CD14-positive monocyte (primary cell): ENCODE results near the gene DHODH. TPM values are rescaled to one million over a fixed set of nuclear protein-coding genes. Genes with fewer than 3 reads are reported as not detected.
A peak's percentile ranks its signal among the peaks of the same experiment; 100 is the strongest.

Experiments used
- DNase-seq, 3 donors: peaks; one replicate each; pipeline ENCODE4 v3.0.0-alpha.2; 2011 to 2022
- H2AFZ ChIP-seq: 2 replicates; pipeline ENCODE4 v1.6.0; 2012; ENCODE audit warnings: mild to moderate bottlenecking, low read depth, low read length, inconsistent platforms; ENCODE audit not compliant: insufficient read depth, poor library complexity, severe bottlenecking
- H3K27ac ChIP-seq, 2 donors: 1 replicate in 1 of 2; 2 replicates in 1 of 2; pipeline ENCODE4 v1.5.1; 2012 to 2013; ENCODE audit warnings: low read length in 2 of 2, control low read depth in 1 of 2, inconsistent platforms in 1 of 2, low read depth in 1 of 2, mild to moderate bottlenecking in 1 of 2
- H3K27me3 ChIP-seq, 2 donors: one replicate each; pipeline versions ENCODE4 v1.6.0 to v1.6.1; 2011 to 2013; ENCODE audit warnings: low read length in 2 of 2; ENCODE audit not compliant: control insufficient read depth in 2 of 2, insufficient read depth in 2 of 2
- H3K36me3 ChIP-seq, 2 donors: replicated peaks in 1 of 2; 1 replicate in 1 of 2; 2 replicates in 1 of 2; pipeline versions ENCODE4 v1.5.1 to v1.6.1; 2012 to 2013; ENCODE audit warnings: low read length in 2 of 2, control low read depth in 1 of 2, inconsistent platforms in 1 of 2, mild to moderate bottlenecking in 1 of 2; ENCODE audit not compliant: insufficient read depth in 2 of 2, control insufficient read depth in 1 of 2
- H3K4me1 ChIP-seq, 2 donors: 1 replicate in 1 of 2; 2 replicates in 1 of 2; pipeline versions ENCODE4 v1.5.1 to v1.6.1; 2012 to 2013; ENCODE audit warnings: low read length in 2 of 2, control low read depth in 1 of 2, inconsistent platforms in 1 of 2, mild to moderate bottlenecking in 1 of 2, moderate library complexity in 1 of 2; ENCODE audit not compliant: insufficient read depth in 2 of 2, control insufficient read depth in 1 of 2
- H3K4me2 ChIP-seq: replicated peaks from 2 replicates; pipeline ENCODE3; 2012; ENCODE audit warnings: low read length, moderate library complexity, mild to moderate bottlenecking; ENCODE audit not compliant: poor library complexity, severe bottlenecking; ENCODE audit errors: extremely low read depth
- H3K4me3 ChIP-seq, 3 experiments: fragments of 200-600 bp in 1 of 3; sonication (generic) in 1 of 3; replicated peaks in 1 of 3; 1 replicate in 2 of 3; 2 replicates in 1 of 3; pipeline ENCODE4 v1.5.1; 2011 to 2013; ENCODE audit warnings: low read length in 3 of 3, mild to moderate bottlenecking in 3 of 3, control low read depth in 2 of 3, low read depth in 2 of 3, inconsistent platforms in 1 of 3, moderate library complexity in 1 of 3
- H3K79me2 ChIP-seq: 2 replicates; pipeline ENCODE4 v1.6.0; 2012; ENCODE audit warnings: mild to moderate bottlenecking, control low read depth, inconsistent platforms, low read length, moderate library complexity; ENCODE audit not compliant: insufficient read depth
- H3K9ac ChIP-seq: 2 replicates; pipeline ENCODE4 v1.6.0; 2017; ENCODE audit warnings: low read length, mild to moderate bottlenecking; ENCODE audit not compliant: insufficient read depth, poor library complexity, severe bottlenecking
- H3K9me3 ChIP-seq, 2 donors: replicated peaks in 1 of 2; 1 replicate in 1 of 2; 2 replicates in 1 of 2; pipeline versions ENCODE4 v1.5.1 to v1.6.1; 2012 to 2013; ENCODE audit warnings: low read length in 2 of 2, control low read depth in 1 of 2; ENCODE audit not compliant: control insufficient read depth in 1 of 2, insufficient read depth in 1 of 2
- H4K20me1 ChIP-seq: 2 replicates; pipeline ENCODE4 v1.6.0; 2012; ENCODE audit warnings: mild to moderate bottlenecking, low read length, control low read depth, moderate library complexity; ENCODE audit not compliant: insufficient read depth
- H3K27ac Mint-ChIP-seq, 7 donors: one replicate each; pipeline ENCODE4 v1.8.0; 2020; ENCODE audit warnings: mild to moderate bottlenecking in 7 of 7, mixed read lengths in 7 of 7, moderate library complexity in 6 of 7, inconsistent platforms in 2 of 7
- H3K27me3 Mint-ChIP-seq, 3 donors: one replicate each; pipeline ENCODE4 v1.8.0; 2021 to 2022; ENCODE audit warnings: low read depth in 3 of 3, mild to moderate bottlenecking in 3 of 3, mixed read lengths in 3 of 3, moderate library complexity in 3 of 3, inconsistent platforms in 1 of 3
- H3K36me3 Mint-ChIP-seq, 2 donors: one replicate each; pipeline ENCODE4 v1.8.0; 2020; ENCODE audit warnings: mixed read lengths in 2 of 2, inconsistent platforms in 1 of 2, mild to moderate bottlenecking in 1 of 2
- H3K4me1 Mint-ChIP-seq: one replicate; pipeline ENCODE4 v1.8.0; 2020; ENCODE audit warnings: mild to moderate bottlenecking, mixed read lengths
- H3K4me3 Mint-ChIP-seq, 2 donors: one replicate each; pipeline ENCODE4 v1.8.0; 2020; ENCODE audit warnings: mild to moderate bottlenecking in 2 of 2, mixed read lengths in 2 of 2, moderate library complexity in 1 of 2
- H3K9me3 Mint-ChIP-seq, 7 donors: one replicate each; pipeline ENCODE4 v1.8.0; 2020 to 2022; ENCODE audit warnings: mixed read lengths in 7 of 7, mild to moderate bottlenecking in 6 of 7, moderate library complexity in 6 of 7, inconsistent platforms in 2 of 7
- WGBS: methylation state at CpG from one replicate; pipeline ENCODE4 v1.1.5; 2013; ENCODE audit warnings: missing lambda C conversion rate; ENCODE audit not compliant: insufficient coverage; 5-methylcytosine and 5-hydroxymethylcytosine counted together
- intact Hi-C, 2 donors: fragments of 100-400 bp; cut with micrococcal nuclease; formaldehyde crosslinking; loops; one replicate each; pipeline versions ENCODE4 v1.15.0 to v1.15.1; 2023
- polyA plus RNA-seq, 3 donors: library from polyadenylated mRNA; depleted of rRNA in 1 of 3; unstranded in 2 of 3; stranded (reverse) in 1 of 3; fragments of 300-500 nt in 2 of 3; fragments of >200 nt in 1 of 3; fragmentation: Illumina TruSeq in 2 of 3; gene quantifications; 1 replicate in 2 of 3; 2 replicates in 1 of 3; pipeline ENCODE4 v1.2.3, GENCODE V29; 2012 to 2021
- TF ChIP-seq, protein P1 (sequence below): fragments of 200-600 bp; IDR thresholded peaks from one replicate; pipeline ENCODE4 v1.8.0; 2022; ENCODE audit warnings: antibody characterized with exemption, mild to moderate bottlenecking

DHODH gene
- polyA plus RNA-seq, 3 donors = 2.2 to 3.8 (median 2.4) TPM

GRCh38 chr16:72064361-72064894 lies 55.9 kb downstream of the DHODH start:
- WGBS = 94% methylated on average over 9 of the region's 10 CpGs
- DNase-seq = no peak
- H3K4me3 ChIP-seq = no peak overlapping the region
- intact Hi-C loops = no loop called here
- no peak overlapping the region for H3K4me3 Mint-ChIP-seq
- TF ChIP-seq, protein P1, sequence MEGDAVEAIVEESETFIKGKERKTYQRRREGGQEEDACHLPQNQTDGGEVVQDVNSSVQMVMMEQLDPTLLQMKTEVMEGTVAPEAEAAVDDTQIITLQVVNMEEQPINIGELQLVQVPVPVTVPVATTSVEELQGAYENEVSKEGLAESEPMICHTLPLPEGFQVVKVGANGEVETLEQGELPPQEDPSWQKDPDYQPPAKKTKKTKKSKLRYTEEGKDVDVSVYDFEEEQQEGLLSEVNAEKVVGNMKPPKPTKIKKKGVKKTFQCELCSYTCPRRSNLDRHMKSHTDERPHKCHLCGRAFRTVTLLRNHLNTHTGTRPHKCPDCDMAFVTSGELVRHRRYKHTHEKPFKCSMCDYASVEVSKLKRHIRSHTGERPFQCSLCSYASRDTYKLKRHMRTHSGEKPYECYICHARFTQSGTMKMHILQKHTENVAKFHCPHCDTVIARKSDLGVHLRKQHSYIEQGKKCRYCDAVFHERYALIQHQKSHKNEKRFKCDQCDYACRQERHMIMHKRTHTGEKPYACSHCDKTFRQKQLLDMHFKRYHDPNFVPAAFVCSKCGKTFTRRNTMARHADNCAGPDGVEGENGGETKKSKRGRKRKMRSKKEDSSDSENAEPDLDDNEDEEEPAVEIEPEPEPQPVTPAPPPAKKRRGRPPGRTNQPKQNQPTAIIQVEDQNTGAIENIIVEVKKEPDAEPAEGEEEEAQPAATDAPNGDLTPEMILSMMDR = no peak
- H3K4me2 ChIP-seq = no peak overlapping the region
- peaks cover 6 to 16% of the 10 kb centered on the region in 2 donors for H3K36me3 ChIP-seq
- peaks cover 14 to 17% of the 10 kb centered on the region in 2 donors for H3K36me3 Mint-ChIP-seq
- no peaks in the 10 kb centered on the region for H3K27me3 ChIP-seq
- no peaks in the 10 kb centered on the region for H3K79me2 ChIP-seq
- no peaks in the 10 kb centered on the region for H3K9me3 ChIP-seq
- no peaks in the 10 kb centered on the region for H4K20me1 ChIP-seq
- H3K27ac ChIP-seq = no peak overlapping the region
- H3K4me1 ChIP-seq = no peaks in the 10 kb centered on the region
- peaks cover 19% of the 10 kb centered on the region for H3K4me1 Mint-ChIP-seq
- H2AFZ ChIP-seq = no peak overlapping the region
- no peak overlapping the region for H3K9ac ChIP-seq
- H3K9me3 Mint-ChIP-seq = peaks cover 0 to 2% (median 0%) of the 10 kb centered on the region in 7 donors
- no peak overlapping the region for H3K27ac Mint-ChIP-seq
- peaks cover 0 to 3% (median 1%) of the 10 kb centered on the region in 3 donors for H3K27me3 Mint-ChIP-seq

GRCh38 chr16:72066747-72067146 lies 58.2 kb downstream of the DHODH start:
- Mint-ChIP-seq H3K9me3 (peaks cover 0 to 2% (median 0%) of the 10 kb centered on the region in 7 donors), H3K27me3 (peaks cover 0 to 3% (median 1%) of the 10 kb centered on the region in 3 donors), H3K4me1 (peaks cover 13% of the 10 kb centered on the region), H3K36me3 (peaks cover 2 to 8% of the 10 kb centered on the region in 2 donors), H3K4me3 (no peak overlapping the region), H3K27ac (peak overlapping the region in 4 of 7 donors; percentile 9 to 73 (median 38))
- H3K9me3 ChIP-seq = no peaks in the 10 kb centered on the region
- H3K4me2 ChIP-seq = no peak overlapping the region
- H3K36me3 ChIP-seq = peaks cover 0 to 7% of the 10 kb centered on the region in 2 donors
- no peak overlapping the region for H2AFZ ChIP-seq
- no peak overlapping the region for H3K9ac ChIP-seq
- no peaks in the 10 kb centered on the region for H4K20me1 ChIP-seq
- peak; percentile 14 to 36 (median 16) for DNase-seq
- no peaks in the 10 kb centered on the region for H3K79me2 ChIP-seq
- intact Hi-C loops = no loop called here
- H3K27me3 ChIP-seq = no peaks in the 10 kb centered on the region
- no peaks in the 10 kb centered on the region for H3K4me1 ChIP-seq
- no peak overlapping the region for H3K27ac ChIP-seq
- no peak overlapping the region for H3K4me3 ChIP-seq
- no CpG with 5 or more reads among the region's 1 CpG for WGBS
- TF ChIP-seq, protein P1 = peak; percentile 64
